Measurements from ENCODE around the gene KANK2. TPM values are rescaled to one million over a fixed set of nuclear protein-coding genes. Genes with fewer than 3 reads are reported as not detected.
"Not testable (repeated sequence)": the region's sequence is repeated elsewhere in the genome, so short reads cannot be mapped to it uniquely, and the experiment has no call there.

Gene KANK2
- polyA plus RNA-seq, 1 donor: 103 TPM

GRCh38 chr19:11196406-11197287 lies 698 bp downstream of the KANK2 start:
- no peak for DNase-seq (ENCODE audit: low read depth)

- no peak for DNase-seq (ENCODE audit: low read depth)
Observed at GRCh38 chr19:11195681-11196080, 1.7 kb downstream of the KANK2 start.

GRCh38 chr19:11194656-11195558 lies 2.4 kb downstream of the KANK2 start:
- DNase-seq (ENCODE audit: low read depth): no peak

GRCh38 chr19:11194173-11194572 lies 3.2 kb downstream of the KANK2 start:
- DNase-seq (ENCODE audit: low read depth): no peak

GRCh38 chr19:11192957-11193939 lies 4.1 kb downstream of the KANK2 start:
- DNase-seq (ENCODE audit: low read depth): no peak

GRCh38 chr19:11191934-11192333 lies 5.4 kb downstream of the KANK2 start:
- no peak for DNase-seq (ENCODE audit: low read depth)

DNA sequence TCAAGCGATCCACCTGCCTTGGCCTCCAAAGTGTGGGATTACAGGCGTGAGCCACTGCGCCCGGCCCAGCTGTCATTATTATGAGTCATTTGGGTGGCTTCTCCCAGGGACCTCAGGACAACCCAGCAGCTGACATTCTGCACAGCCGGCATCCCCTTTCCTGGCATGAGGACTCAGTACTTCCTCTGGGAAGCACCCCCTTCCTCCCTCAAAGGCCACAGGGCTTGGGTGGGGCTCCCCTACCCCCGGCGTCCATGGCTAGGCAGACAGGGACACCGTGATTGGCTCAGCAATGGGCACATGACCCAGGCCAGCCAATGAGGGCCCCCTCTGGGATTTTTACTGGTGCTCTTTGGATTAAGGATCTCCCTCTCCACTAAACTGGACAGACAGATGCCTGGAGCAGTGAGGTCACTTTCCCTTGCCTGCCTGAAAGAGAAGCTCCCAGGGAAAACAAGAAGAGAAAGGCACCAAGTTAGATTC lies 6.0 kb downstream of the KANK2 start:
- DNase-seq (ENCODE audit: low read depth): no peak

DNA sequence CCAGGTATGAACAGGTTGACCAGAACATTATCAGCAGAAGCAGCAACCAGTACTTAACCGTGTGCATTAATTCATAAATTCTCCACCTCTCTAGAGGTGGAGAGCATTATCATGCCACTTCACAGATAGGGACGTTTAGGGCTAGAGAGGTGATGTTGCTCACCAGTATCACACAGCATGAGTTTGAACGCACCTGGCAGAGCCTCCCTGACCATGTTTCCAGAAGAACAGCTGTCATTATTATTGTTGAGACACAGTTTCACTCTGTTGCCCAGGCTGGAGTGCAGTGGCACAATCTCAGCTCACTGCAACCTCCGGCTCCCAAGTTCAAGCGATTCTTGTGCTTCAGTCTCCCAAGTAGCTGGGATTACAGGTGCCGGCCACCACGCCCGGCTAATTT lies 6.8 kb downstream of the KANK2 start:
- DNase-seq (ENCODE audit: low read depth): no peak

DNA sequence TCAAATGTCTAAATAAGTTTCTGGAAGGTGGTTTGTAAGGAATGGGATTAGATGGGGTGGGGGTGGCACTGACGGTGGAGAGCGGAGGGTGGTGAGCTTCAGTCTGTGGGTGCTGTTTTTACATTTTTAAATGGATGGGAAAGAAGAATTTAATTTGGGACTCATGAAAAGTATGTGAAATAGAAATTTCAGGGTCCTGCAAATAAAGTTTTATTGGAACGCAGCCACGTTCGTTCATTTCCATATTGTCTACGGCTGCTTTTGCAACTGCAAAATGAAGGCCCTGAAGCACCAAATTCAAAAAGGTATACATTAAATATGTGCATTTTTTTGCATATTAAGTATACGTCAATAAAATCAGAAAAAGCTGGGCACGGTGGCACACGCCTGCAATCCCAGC lies 9.9 kb downstream of the KANK2 start:
- no peak for DNase-seq (ENCODE audit: low read depth)

DNA sequence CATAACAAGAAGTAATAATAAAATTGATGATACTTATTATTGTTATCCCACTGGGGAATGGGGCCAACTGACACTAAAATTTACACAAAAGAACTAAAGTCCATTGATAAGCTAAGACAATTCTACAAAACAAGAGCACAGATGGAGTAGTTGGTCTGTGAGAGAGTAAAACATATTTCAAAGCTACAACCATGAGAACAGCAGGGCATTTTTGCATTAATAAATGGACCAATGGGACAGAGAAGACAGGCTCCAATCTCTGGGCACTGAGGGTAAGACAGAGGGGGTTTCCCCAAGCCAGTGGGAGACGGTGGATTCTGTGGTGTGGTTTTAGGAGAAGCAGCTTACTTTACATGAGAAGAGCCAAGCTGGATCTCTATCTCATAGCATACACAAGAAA lies 14.4 kb downstream of the KANK2 start:
- no peak for DNase-seq (ENCODE audit: low read depth)

GRCh38 chr19:11181488-11181887 lies 15.9 kb downstream of the KANK2 start:
- DNase-seq (ENCODE audit: low read depth): no peak

- DNase-seq (ENCODE audit: low read depth): not testable (repeated sequence)
Observed at GRCh38 chr19:11180975-11181374, 16.4 kb downstream of the KANK2 start.

- DNase-seq (ENCODE audit: low read depth): no peak
Observed at GRCh38 chr19:11180346-11180745, 17.0 kb downstream of the KANK2 start.

- DNase-seq (ENCODE audit: low read depth): no peak
Observed at GRCh38 chr19:11179716-11180297, 17.5 kb downstream of the KANK2 start.

DNA sequence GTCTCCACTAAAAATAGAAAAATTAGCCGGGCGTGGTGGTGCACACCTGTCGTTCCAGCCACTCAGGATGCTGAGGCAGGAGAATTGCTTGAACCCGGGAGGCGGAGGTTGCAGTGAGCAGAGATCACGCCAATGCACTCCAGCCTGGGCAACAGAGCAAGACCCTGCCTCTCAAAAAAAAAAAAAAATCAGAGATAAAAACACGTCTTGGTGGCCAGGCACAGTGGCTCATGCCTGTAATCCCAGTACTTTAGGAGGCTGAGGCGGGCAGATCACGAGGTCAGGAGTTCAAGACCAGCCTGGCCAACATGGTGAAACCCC lies 18.2 kb downstream of the KANK2 start:
- not testable (repeated sequence) for DNase-seq (ENCODE audit: low read depth)

DNA sequence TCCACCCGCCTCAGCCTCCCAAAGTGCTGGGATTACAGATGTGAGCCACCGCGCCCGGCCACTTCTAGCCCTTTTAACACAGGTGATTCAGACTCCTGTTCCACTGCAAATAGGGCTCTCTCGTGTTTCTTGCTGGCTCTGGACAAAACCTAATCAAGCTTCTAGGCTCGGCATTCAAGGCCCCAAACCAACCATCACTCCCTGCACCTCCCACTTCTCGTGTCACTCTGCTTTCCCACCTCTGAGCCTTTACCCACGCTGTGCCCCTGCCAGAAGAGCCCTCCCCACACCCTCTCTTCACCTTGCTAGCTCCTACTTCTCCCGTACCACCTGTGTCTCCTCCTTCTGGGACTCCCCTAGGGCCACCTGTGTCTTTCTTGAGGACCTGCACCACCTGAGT lies 19.8 kb downstream of the KANK2 start:
- DNase-seq (ENCODE audit: low read depth): no peak

DNA sequence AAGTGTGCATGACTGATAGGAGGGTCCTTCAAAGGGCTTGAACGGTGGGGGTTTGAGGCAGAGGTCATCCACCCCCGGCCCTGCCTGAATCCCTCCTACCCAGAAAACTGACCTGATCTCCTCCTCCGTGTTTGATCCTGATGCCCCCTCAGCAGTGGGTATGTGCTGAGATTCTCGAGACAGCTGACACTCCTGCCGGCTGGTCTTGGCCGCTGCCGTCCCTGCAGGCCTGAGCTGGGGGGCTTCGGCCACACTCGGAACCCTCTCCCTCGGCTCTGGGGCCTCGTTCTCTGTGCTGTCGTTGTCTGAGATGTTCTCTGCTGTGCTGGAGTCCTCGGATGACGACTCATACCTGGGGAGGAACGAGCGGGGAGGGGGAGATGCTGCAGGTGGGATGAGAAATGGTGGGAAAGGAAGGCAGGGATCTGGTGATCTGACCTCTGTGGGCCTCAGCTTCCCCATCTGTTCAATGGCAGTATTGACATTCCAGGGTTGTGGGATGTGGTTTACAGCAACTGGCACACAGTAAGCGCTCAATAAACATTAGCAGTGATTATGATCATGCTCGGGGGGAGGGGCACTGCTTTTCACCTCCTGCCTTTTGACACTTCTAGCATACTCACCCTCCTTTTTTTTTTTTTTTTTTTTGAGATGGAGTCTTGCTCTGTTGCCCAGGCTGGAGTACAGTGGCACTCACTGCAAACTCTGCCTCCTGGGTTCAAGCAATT lies 20.7 kb downstream of the KANK2 start:
- DNase-seq (ENCODE audit: low read depth): no peak

- DNase-seq (ENCODE audit: low read depth): no peak
Observed at GRCh38 chr19:11175920-11176319, 21.4 kb downstream of the KANK2 start.

DNA sequence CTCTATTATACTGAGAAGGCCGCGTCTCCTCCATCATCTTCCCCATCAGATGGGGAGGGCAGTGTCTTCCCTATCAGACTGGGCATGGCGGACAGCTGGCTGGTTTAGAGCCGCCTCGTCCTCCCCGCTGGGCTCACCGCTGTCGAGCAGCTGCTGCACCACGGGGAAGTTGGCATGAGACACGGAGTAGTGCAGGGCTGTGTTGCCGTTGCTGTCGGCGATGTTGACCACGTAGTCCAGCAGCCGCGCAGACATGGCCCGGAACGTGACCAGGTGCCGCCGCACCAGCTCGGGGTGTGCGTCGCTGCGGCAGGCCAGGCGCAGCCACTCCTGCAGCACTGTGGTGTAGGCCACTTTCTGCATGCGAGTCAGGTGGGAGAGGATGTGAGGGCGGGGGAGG lies 23.0 kb downstream of the KANK2 start:
- no peak for DNase-seq (ENCODE audit: low read depth)

DNA sequence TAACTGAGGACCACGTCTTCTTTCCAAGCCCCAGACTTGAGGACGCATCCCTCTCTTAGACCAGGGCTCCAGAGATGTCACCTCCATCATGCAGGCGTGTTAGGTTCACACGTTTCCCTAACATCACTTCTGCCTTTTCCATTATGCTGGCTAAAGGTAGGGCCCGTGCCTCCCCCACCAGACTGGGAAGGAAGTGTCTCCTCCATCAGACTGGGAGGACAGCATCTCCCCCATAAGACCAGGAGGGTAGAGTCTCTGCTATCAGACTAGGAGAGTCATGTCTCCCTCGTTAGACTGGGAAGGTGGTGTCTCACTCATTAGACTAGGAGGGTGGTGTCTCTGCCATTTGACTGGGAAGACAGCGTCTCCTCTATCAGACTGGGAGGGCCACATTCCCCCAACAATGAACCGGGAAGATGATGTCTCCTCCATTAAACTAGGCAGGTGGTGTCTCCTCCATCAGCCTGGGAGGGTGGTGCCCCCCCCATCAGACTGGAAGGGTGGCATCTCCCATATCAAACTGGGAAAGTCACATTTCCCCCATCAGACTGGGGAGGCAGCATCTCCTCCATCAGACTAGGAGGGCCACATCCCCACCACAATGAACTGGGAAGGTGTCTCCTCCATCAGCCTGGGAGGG lies 23.7 kb downstream of the KANK2 start:
- no peak for DNase-seq (ENCODE audit: low read depth)
